OCI-LY7 (cell line): Measurements from ENCODE around the gene PGAP2. TPM values are rescaled to one million over a fixed set of nuclear protein-coding genes. Genes with fewer than 3 reads are reported as not detected.
A peak's percentile ranks its signal among the peaks of the same experiment; 100 is the strongest.

ENCODE experiments used
- BruUV-seq: library from RNA; stranded (reverse); fragments of 400-500 nt; replicated peaks from 2 replicates; lab custom pipeline; 2021; lab: Mats Ljungman, UMichigan
- CTCF ChIA-PET: fragments of 300-600 bp; sonication (Branson Sonifier 250); formaldehyde crosslinking; loops from one replicate; lab custom pipeline; 2022; ENCODE audit warnings: antibody characterized with exemption; ENCODE audit not compliant: unreplicated experiment; lab: Charles Lee
- POLR2A ChIA-PET: fragments of 300-600 bp; sonication (Branson Sonifier 250); formaldehyde crosslinking; loops from one replicate; lab custom pipeline; 2022; ENCODE audit warnings: antibody characterized with exemption; lab: Charles Lee
- DNase-seq: peaks from one replicate; pipeline ENCODE4 v3.0.0-alpha.2; 2015; ENCODE audit warnings: low spot score
- H2AFZ ChIP-seq: fragments of 200-600 bp; sonication (generic), shearing (Covaris generic); 2 replicates; pipeline ENCODE4 v1.6.1; 2014; ENCODE audit warnings: mild to moderate bottlenecking, antibody characterized with exemption, low read length, moderate library complexity
- H3K27ac ChIP-seq: fragments of 200-600 bp; sonication (generic); 2 replicates; pipeline ENCODE4 v1.5.1; 2014; ENCODE audit warnings: mixed run types, low read depth, mild to moderate bottlenecking, moderate library complexity, low read length, inconsistent platforms; ENCODE audit not compliant: poor library complexity, severe bottlenecking
- H3K36me3 ChIP-seq: fragments of 200-600 bp; sonication (generic); 2 replicates; pipeline ENCODE4 v1.6.1; 2014; ENCODE audit warnings: mild to moderate bottlenecking, antibody characterized with exemption, low read length, moderate library complexity, mixed read lengths; ENCODE audit not compliant: insufficient read depth
- H3K4me1 ChIP-seq: fragments of 200-600 bp; sonication (generic); 2 replicates; pipeline ENCODE4 v1.5.1; 2014; ENCODE audit warnings: mild to moderate bottlenecking, low read length; ENCODE audit not compliant: insufficient read depth, poor library complexity, severe bottlenecking
- H3K4me2 ChIP-seq: fragments of 200-600 bp; sonication (generic); 2 replicates; pipeline ENCODE4 v1.6.1; 2014; ENCODE audit warnings: mild to moderate bottlenecking, low read length
- H3K4me3 ChIP-seq: fragments of 200-600 bp; sonication (generic); 2 replicates; pipeline ENCODE4 v1.5.1; 2014; ENCODE audit warnings: mild to moderate bottlenecking, low read depth, low read length; ENCODE audit not compliant: poor library complexity, severe bottlenecking
- H3K79me2 ChIP-seq: fragments of 200-600 bp; sonication (generic); 2 replicates; pipeline ENCODE4 v1.6.1; 2016; ENCODE audit warnings: low read depth, mild to moderate bottlenecking, low read length, moderate library complexity, mixed read lengths; ENCODE audit not compliant: insufficient read depth
- H3K9me2 ChIP-seq: fragments of 200-600 bp; sonication (generic); 2 replicates; pipeline ENCODE4 v1.6.1; 2016; ENCODE audit warnings: mild to moderate bottlenecking, low read length, mixed read lengths; ENCODE audit not compliant: insufficient read depth
- H3K9me3 ChIP-seq: fragments of 200-600 bp; sonication (generic); 2 replicates; pipeline ENCODE4 v1.6.1; 2014; ENCODE audit warnings: mild to moderate bottlenecking, mixed run types, low read length, mixed read lengths
- H4K20me1 ChIP-seq: fragments of 200-600 bp; sonication (generic); 2 replicates; pipeline ENCODE4 v1.6.1; 2014; ENCODE audit warnings: mild to moderate bottlenecking, antibody characterized with exemption, low read length, moderate library complexity, mixed read lengths; ENCODE audit not compliant: insufficient read depth
- EZH2phosphoT487 ChIP-seq: fragments of 200-600 bp; sonication (generic); IDR thresholded peaks from 2 replicates; pipeline ENCODE4 v1.6.1; 2018; ENCODE audit warnings: low read depth, borderline replicate concordance, mild to moderate bottlenecking, mixed run types, antibody characterized with exemption, low read length, moderate library complexity, mixed read lengths
- intact Hi-C: fragments of 100-400 bp; cut with micrococcal nuclease; formaldehyde crosslinking; loops from one replicate; pipeline ENCODE4 v1.10.0; 2022; ENCODE audit not compliant: unreplicated experiment
- total RNA-seq, 2 experiments: library from RNA; depleted of rRNA in 1 of 2; stranded (reverse); fragments of >200 nt in 1 of 2; shearing (Covaris generic) in 1 of 2; gene quantifications; 2 replicates each; pipeline ENCODE4 v1.2.3, GENCODE V29; 2014 to 2022
- TF ChIP-seq, protein P1 (sequence below): fragments of 200-600 bp; sonication (generic); conservative IDR thresholded peaks from 2 replicates; pipeline ENCODE4 v1.5.1; 2014; ENCODE audit warnings: mild to moderate bottlenecking, antibody characterized with exemption, low read length, moderate library complexity, mixed read lengths

PGAP2 gene
- total RNA-seq, 2 experiments from 2014 or later: 23.9 to 44.0 TPM

GRCh38 chr11:3853545-3853842 lies 45.1 kb downstream of the PGAP2 start:
- Histone ChIP-seq H3K4me2 (peak overlapping the region; percentile 84), H3K36me3 (no peaks in the 10 kb centered on the region), H3K9me3 (no peaks in the 10 kb centered on the region), H4K20me1 (no peaks in the 10 kb centered on the region), H3K27ac (peak overlapping the region; percentile 94), H3K4me3 (peak overlapping the region; percentile 81), H2AFZ (peak overlapping the region; percentile 86; the same call in 1 of the 2 replicates), H3K4me1 (peaks cover 45% of the 10 kb centered on the region), H3K79me2 (peaks cover 29% of the 10 kb centered on the region), H3K9me2 (no peaks in the 10 kb centered on the region)
- ChIA-PET CTCF (interaction anchor here (0.7 to 3.2 kb wide), 7 partner anchors 12 to 219 kb away, joined by 3 to 32 read pairs (median 7); partner anchors contain the start of gene RHOG), POLR2A (interaction anchor here (0.8 to 4.8 kb wide), 17 partner anchors 9 to 226 kb away, joined by 3 to 75 read pairs (median 9); partner anchors contain the start of gene RHOG)
- TF ChIP-seq, protein P1, sequence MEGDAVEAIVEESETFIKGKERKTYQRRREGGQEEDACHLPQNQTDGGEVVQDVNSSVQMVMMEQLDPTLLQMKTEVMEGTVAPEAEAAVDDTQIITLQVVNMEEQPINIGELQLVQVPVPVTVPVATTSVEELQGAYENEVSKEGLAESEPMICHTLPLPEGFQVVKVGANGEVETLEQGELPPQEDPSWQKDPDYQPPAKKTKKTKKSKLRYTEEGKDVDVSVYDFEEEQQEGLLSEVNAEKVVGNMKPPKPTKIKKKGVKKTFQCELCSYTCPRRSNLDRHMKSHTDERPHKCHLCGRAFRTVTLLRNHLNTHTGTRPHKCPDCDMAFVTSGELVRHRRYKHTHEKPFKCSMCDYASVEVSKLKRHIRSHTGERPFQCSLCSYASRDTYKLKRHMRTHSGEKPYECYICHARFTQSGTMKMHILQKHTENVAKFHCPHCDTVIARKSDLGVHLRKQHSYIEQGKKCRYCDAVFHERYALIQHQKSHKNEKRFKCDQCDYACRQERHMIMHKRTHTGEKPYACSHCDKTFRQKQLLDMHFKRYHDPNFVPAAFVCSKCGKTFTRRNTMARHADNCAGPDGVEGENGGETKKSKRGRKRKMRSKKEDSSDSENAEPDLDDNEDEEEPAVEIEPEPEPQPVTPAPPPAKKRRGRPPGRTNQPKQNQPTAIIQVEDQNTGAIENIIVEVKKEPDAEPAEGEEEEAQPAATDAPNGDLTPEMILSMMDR: no peak
- no peak for TF ChIP-seq EZH2phosphoT487
- DNase-seq: no peak
- intact Hi-C loops: loop anchor here (10.0 kb wide), 1 partner anchor 131 kb away; no protein-coding TSS in a partner anchor
- no TSS peak for BruUV-seq

- H3K27ac ChIP-seq: peak overlapping the region; percentile 94
- intact Hi-C loops: loop anchor here (1.0 to 10.0 kb wide), 4 partner anchors 41 to 218 kb away; no protein-coding TSS in a partner anchor
- POLR2A ChIA-PET: interaction anchor here (0.5 to 4.8 kb wide), 36 partner anchors 8 to 392 kb away, joined by 3 to 75 read pairs (median 5); partner anchors contain the start of gene RHOG
- peak; percentile 93 for DNase-seq
- H3K4me1 ChIP-seq: peaks cover 51% of the 10 kb centered on the region
- peak overlapping the region; percentile 81 for H3K4me3 ChIP-seq
- H3K9me2 ChIP-seq: no peaks in the 10 kb centered on the region
- CTCF ChIA-PET: interaction anchor here (0.6 to 3.2 kb wide), 23 partner anchors 10 to 242 kb away, joined by 3 to 32 read pairs (median 4); partner anchors contain the start of gene RHOG
- peak overlapping the region; percentile 86 for H2AFZ ChIP-seq
- TF ChIP-seq EZH2phosphoT487: no peak
- TF ChIP-seq, protein P1: no peak
- H3K4me2 ChIP-seq: peak overlapping the region; percentile 84
- H4K20me1 ChIP-seq: no peaks in the 10 kb centered on the region
- H3K36me3 ChIP-seq: no peaks in the 10 kb centered on the region
- H3K79me2 ChIP-seq: peaks cover 35% of the 10 kb centered on the region
- TSS peak; percentile 96 for BruUV-seq
- no peaks in the 10 kb centered on the region for H3K9me3 ChIP-seq
These were observed 45.7 kb downstream of the PGAP2 start for GRCh38 chr11:3853899-3854659.
